Activated T-cell treated with anti-CD3 and anti-CD28 coated beads for 48 hours (primary cell): ENCODE results near the gene MFAP3L.
"Not testable (repeated sequence)": the region's sequence is repeated elsewhere in the genome, so short reads cannot be mapped to it uniquely, and the experiment has no call there.

ENCODE experiments used
- DNase-seq: peaks from one replicate; pipeline ENCODE4 v3.0.0-alpha.2; 2020; ENCODE audit warnings: low read depth

MFAP3L gene

GRCh38 chr4:170026253-170027021 lies at the start of gene MFAP3L:
MFAP3L (minus strand) TSS chr4:170026395; CDS start chr4:170005877, 20,518 bp downstream.
- DNase-seq: peak; percentile 86

GRCh38 chr4:170071196-170071595 lies 45.0 kb upstream of the MFAP3L start:
- DNase-seq: no peak

GRCh38 chr4:170068438-170069128 lies 42.4 kb upstream of the MFAP3L start:
- DNase-seq: no peak

- no peak for DNase-seq
These were observed 33.2 kb upstream of the MFAP3L start for GRCh38 chr4:170059421-170059820.

GRCh38 chr4:170058826-170059225 lies 32.6 kb upstream of the MFAP3L start:
- no peak for DNase-seq

GRCh38 chr4:170057866-170058265 lies 31.7 kb upstream of the MFAP3L start:
- no peak for DNase-seq

GRCh38 chr4:170052919-170053318 lies 26.7 kb upstream of the MFAP3L start:
- DNase-seq: no peak

- DNase-seq: no peak
These were observed 25.2 kb upstream of the MFAP3L start for GRCh38 chr4:170051402-170051801.

GRCh38 chr4:170049766-170050165 lies 23.6 kb upstream of the MFAP3L start:
- DNase-seq: no peak

GRCh38 chr4:170047771-170048354 lies 21.7 kb upstream of the MFAP3L start:
- DNase-seq: peak; percentile 6

GRCh38 chr4:170046156-170046555 lies 20.0 kb upstream of the MFAP3L start:
- not testable (repeated sequence) for DNase-seq

- DNase-seq: no peak
These were observed 14.0 kb upstream of the MFAP3L start for GRCh38 chr4:170040031-170040680.

- no peak for DNase-seq
These were observed 12.6 kb upstream of the MFAP3L start for GRCh38 chr4:170038769-170039168.

GRCh38 chr4:170038232-170038631 lies 12.0 kb upstream of the MFAP3L start:
- DNase-seq: no peak

- DNase-seq: no peak
These were observed 11.3 kb upstream of the MFAP3L start for GRCh38 chr4:170037481-170037880.

GRCh38 chr4:170035845-170036244 lies 9.7 kb upstream of the MFAP3L start:
- no peak for DNase-seq

- DNase-seq: no peak
These were observed 9.0 kb upstream of the MFAP3L start for GRCh38 chr4:170035231-170035630.

GRCh38 chr4:170033999-170034398 lies 7.8 kb upstream of the MFAP3L start:
- no peak for DNase-seq

- DNase-seq: no peak
These were observed 3.9 kb upstream of the MFAP3L start for GRCh38 chr4:170030121-170030520.

- peak; percentile 85 for DNase-seq
These were observed 1.1 kb upstream of the MFAP3L start for GRCh38 chr4:170027181-170027829.

- no peak for DNase-seq
These were observed 507 bp downstream of the MFAP3L start for GRCh38 chr4:170025523-170026252.
